ENCODE results near the gene SPATA9. TPM values are rescaled to one million over a fixed set of nuclear protein-coding genes. Genes with fewer than 3 reads are reported as not detected.
A peak's percentile ranks its signal among the peaks of the same experiment; 100 is the strongest.

Gene SPATA9
- total and polyA plus RNA-seq, 9 of the 15 experiments (the other 6 are each of a cell fraction or from before 2014, with no cell fraction given): 0.16 to 5.5 (median 0.39) TPM; not detected in 3

DNA sequence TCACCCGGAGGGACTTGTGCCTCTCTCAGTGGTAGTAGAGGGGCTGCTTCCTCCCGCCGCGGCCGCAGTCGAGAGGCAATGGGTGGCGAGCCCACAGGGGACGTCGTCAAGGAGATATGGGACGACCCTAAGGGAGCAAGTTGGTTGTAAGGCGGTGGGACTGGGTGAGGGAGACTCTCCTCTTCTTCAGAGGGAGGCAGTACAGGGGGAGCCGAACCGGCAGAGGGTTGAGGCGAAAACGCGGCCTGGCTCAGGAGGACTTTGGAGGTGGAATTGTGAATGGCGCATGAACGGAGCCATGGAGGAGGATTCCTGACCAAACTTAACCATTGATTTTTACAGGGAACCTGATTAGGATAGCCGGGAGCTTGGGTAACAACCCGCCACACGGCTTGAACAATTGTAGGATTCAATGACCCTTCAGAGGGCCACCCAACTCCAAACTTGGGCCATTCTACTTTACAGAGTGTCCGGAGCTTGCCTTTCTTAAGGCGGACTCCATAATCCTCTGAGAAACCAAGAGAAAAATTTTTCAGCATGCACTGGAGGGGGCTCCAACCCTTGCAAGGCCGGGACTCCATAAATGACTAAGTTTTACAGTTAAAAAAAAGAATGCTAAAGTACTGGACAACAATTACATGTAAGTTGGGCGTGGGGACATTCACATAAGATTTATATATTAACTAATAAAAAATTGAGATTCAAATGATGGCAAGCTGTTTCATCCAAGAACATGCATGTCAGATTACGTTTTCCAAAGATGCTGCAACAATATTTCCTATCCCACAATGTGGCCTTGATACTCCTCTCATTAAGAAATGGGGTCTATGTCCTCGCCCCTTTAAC, 28.9 kb upstream of the SPATA9 start (continued):
- TF ChIP-seq POLR2G (IDR thresholded peaks at IDR 0.05; ENCODE audit: low read depth, low read length) (peak; percentile 79), MAZ (CRISPR knock-in tag; conservative IDR thresholded peaks at IDR 0.05 in 1 of 2, IDR thresholded peaks at IDR 0.05 in 1 of 2) (0 out of 4 replicates have a peak, but pooled peaks of 1 of the 2 experiments have one; percentile 33), HDGF (IDR thresholded peaks at IDR 0.05) (no peak), LARP7 (IDR thresholded peaks at IDR 0.05) (no peak), KAT7 (CRISPR knock-in tag; IDR thresholded peaks at IDR 0.05; ENCODE audit: borderline replicate concordance) (no peak), SRSF1 (IDR thresholded peaks at IDR 0.05; ENCODE audit: low read depth, low read length) (no peak), SMARCE1 (IDR thresholded peaks at IDR 0.05) (no peak), L3MBTL2 (IDR thresholded peaks at IDR 0.05) (no peak), JUN (IDR thresholded peaks at IDR 0.05; ENCODE audit: borderline replicate concordance, low read depth, low read length) (no peak), JUN (CRISPR knock-in tag; IDR thresholded peaks at IDR 0.05; ENCODE audit: borderline replicate concordance) (0 out of 2 replicates have a peak, but pooled peaks have one; percentile 15), CBX2 (IDR thresholded peaks at IDR 0.05; ENCODE audit: insufficient read depth, low read length, poor library complexity, severe bottlenecking) (no peak)
- TF ChIP-seq, protein P1, sequence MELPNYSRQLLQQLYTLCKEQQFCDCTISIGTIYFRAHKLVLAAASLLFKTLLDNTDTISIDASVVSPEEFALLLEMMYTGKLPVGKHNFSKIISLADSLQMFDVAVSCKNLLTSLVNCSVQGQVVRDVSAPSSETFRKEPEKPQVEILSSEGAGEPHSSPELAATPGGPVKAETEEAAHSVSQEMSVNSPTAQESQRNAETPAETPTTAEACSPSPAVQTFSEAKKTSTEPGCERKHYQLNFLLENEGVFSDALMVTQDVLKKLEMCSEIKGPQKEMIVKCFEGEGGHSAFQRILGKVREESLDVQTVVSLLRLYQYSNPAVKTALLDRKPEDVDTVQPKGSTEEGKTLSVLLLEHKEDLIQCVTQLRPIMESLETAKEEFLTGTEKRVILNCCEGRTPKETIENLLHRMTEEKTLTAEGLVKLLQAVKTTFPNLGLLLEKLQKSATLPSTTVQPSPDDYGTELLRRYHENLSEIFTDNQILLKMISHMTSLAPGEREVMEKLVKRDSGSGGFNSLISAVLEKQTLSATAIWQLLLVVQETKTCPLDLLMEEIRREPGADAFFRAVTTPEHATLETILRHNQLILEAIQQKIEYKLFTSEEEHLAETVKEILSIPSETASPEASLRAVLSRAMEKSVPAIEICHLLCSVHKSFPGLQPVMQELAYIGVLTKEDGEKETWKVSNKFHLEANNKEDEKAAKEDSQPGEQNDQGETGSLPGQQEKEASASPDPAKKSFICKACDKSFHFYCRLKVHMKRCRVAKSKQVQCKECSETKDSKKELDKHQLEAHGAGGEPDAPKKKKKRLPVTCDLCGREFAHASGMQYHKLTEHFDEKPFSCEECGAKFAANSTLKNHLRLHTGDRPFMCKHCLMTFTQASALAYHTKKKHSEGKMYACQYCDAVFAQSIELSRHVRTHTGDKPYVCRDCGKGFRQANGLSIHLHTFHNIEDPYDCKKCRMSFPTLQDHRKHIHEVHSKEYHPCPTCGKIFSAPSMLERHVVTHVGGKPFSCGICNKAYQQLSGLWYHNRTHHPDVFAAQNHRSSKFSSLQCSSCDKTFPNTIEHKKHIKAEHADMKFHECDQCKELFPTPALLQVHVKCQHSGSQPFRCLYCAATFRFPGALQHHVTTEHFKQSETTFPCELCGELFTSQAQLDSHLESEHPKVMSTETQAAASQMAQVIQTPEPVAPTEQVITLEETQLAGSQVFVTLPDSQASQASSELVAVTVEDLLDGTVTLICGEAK (IDR thresholded peaks at IDR 0.05): no peak
- TF ChIP-seq, protein P1 (CRISPR knock-in tag; IDR thresholded peaks at IDR 0.05): no peak
- TF ChIP-seq, protein P2, sequence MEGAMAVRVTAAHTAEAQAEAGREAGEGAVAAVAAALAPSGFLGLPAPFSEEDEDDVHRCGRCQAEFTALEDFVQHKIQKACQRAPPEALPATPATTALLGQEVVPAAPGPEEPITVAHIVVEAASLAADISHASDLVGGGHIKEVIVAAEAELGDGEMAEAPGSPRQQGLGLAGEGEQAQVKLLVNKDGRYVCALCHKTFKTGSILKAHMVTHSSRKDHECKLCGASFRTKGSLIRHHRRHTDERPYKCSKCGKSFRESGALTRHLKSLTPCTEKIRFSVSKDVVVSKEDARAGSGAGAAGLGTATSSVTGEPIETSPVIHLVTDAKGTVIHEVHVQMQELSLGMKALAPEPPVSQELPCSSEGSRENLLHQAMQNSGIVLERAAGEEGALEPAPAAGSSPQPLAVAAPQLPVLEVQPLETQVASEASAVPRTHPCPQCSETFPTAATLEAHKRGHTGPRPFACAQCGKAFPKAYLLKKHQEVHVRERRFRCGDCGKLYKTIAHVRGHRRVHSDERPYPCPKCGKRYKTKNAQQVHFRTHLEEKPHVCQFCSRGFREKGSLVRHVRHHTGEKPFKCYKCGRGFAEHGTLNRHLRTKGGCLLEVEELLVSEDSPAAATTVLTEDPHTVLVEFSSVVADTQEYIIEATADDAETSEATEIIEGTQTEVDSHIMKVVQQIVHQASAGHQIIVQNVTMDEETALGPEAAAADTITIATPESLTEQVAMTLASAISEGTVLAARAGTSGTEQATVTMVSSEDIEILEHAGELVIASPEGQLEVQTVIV (CRISPR knock-in tag; IDR thresholded peaks at IDR 0.05; ENCODE audit: borderline replicate concordance): no peak
